Measurements from ENCODE around the gene PRR15L.
"Not testable (repeated sequence)": the region's sequence is repeated elsewhere in the genome, so short reads cannot be mapped to it uniquely, and the experiment has no call there.

The PRR15L gene, protein sequence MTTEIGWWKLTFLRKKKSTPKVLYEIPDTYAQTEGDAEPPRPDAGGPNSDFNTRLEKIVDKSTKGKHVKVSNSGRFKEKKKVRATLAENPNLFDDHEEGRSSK

DNA sequence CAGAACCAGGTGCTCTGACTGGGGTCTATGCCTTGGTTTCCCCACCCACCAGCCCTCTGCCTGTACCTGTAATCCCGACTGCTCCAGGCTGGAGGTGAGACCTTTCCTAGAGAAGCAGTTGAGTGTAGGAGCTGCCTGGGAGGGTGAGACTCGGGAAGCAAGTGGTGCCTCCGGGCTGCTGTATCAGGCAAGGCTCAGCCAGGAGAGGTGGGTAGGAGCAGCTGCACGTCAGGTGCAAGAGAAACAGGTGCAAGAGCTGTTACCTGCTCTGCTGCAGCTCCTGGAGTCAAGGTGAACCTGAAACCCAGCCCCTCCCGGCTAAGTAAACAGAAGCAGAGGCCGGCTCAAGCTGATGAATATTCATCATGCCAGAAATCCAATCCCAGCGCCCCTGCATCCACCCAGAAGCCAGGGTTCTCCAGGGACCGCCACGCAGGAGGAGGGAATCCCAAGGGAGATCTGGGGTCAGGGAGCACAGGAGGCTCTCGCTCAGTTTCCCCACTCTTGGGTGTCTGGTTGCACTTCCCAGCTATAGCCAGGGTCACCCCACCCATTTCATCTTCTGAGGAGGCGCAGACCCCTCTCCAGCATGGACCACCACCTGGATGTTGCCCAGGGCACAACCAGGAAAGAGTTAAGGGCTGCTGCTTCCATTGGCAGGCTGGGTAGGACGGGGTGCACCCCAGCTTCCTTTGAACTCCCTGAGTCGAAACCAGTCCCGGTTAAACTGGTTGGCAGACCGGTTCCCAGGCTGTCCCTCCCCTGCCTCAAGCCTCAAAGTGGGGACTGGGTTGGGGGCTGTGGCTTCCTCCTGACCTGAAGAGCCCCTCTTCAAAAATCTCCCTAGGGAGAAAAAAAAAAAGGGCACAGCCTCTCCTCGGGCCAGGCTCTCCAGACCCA is at the start of gene PRR15L:
PRR15L (minus strand) TSS at position 293 of the 900 bp plus-strand sequence. CDS start 4,649 bp downstream, outside the sequence.
- no peak for DNase-seq (ENCODE audit: low read depth in 2 of 2)

DNA sequence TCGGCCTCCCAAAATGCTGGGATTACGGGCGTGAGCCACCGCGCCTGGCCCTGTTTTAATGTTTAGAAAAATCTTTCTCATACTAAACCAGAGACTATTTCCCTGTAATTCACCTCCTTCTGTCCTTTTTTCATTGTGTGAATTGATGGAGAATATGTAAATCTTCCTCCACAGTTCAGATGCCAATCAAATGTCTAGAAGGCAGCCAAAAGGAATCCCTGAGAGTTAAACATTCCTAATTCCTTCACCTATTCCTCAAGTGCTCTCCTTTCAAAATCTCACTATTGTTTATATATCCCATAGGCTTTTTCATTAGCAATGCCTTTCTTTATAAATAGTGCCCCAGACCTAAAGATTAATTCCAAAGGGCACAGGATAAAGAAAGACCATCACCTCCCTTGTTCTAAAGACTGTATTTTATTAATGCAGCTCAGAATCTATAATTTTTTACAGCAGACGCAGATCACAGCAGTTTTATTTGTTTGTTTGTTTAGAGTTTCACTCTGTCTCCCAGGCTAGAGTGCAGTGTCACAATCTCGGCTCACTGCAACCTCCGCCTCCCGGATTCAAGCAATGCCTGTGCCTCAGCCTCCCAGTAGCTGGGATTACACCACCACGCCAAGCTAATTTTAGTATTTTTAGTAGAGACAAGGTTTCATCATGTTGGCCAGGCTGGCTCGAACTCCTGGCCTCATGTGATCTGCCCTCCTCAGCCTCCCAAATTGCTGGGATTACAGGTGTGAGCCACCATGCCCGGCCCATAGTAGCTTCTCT is 49.4 kb upstream of the PRR15L start:
- no peak for DNase-seq (ENCODE audit: low read depth in 2 of 2)

DNA sequence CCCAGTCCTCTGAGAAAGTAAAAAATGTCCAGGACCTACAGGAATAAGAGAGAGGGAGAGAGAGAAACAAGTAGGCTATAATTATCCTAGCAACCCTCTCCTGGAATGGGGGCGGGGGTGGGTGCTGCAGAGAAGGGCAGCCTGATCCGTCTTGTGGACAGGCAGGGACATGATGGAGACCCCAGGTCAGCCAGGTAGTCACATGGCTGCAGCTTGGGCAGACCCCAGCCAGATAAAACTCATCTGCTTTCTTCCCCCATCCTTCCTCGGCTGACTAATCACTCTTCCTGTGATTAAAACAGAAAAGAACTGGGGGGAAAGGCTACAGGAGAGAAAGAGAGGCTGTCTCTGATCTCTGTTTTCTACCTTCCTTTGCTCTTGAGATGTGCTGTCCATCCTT is 47.3 kb upstream of the PRR15L start:
- DNase-seq (ENCODE audit: low read depth in 2 of 2): no peak

DNA sequence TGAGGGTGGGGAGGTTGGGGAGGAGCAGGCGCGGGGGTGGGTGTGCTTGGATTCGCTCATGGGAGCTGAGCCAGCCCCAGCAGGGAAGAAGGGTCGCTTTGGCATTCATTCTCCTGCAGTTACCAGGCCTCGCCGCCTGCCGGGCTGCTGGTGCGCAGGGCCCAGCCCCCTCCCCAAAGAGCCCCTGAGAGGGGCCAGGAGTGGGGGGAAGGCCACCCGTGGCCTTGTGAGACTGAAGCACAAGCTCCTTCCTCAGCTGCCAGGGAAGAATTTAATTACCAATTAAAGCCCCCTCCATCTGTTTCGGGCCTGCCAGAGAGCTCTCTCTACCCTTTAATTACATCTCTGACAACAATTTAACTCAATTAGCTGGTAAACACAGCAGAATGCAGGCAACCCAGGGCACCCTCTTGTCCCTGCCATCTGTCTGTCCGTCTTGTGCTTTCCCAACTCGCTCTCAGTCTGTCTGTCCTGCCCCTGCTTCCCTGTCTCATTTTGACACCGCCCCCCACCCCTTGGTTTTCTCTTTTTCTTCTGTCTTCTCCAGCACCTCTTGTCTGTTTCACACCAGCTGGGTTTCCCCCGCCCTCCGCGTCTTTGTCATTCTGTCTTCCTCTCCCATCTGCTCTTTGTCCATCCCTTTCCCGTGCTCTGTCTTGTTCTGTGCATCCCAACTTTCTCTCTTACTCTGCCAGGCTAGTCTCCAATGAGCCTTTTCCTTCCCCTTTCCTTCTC is 45.9 kb upstream of the PRR15L start:
- DNase-seq (ENCODE audit: low read depth in 2 of 2): no peak

DNA sequence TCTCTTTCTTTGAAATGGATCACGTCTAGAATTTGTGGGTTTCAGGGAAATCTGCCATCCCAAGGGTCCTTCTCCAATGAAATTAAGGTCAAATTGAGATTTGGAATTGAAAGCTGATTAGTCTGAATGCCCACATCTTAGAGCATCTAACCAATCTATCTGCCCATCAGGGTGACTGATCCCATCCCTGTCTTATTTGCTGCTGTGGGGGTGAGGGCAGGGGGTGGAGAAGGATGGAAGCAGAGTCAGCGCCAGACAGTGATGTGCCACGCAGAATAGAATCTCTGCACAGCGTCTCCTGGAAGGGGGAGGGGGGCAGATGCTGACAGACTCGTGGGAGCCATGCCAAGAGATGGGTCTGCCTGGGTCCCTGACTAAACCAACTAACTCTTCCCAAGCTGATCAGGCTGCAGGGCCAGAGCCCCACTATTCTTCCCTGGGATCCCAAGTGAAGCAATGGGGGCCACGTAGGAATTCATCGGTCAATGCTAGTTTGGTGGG is 45.3 kb upstream of the PRR15L start:
- no peak for DNase-seq (ENCODE audit: low read depth in 2 of 2)

DNA sequence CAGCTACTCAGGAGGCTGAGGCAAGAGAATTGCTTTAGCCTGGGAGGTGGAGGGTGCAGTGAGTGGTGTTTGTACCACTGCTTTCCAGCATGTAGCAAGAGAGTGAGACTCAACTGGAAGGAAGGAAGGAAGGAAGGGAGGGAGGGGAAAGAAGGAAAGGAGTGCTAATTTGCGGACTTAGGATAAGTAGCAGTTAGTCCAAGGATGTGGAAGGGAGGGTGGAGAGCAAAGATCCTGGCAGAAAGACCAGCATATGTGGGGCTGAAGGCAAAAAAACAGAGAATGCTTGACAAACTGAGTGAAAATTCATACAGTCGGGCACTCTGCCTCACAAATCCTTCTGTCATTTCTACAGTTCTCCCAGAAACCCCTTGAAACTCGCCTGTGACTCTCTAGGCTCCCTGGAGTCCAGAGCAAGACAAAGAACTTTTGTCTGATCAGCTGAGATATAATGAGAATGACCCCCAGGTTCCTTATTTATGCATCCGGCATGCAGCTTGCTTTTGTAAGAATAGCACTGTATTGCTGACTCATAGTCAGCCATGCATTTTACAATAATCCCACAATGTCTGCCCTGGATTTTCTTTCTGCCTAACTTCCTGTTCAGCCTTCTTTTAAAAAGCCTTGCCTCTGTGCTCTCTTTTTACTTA is 44.7 kb upstream of the PRR15L start:
- no peak for DNase-seq (ENCODE audit: low read depth in 2 of 2)

DNA sequence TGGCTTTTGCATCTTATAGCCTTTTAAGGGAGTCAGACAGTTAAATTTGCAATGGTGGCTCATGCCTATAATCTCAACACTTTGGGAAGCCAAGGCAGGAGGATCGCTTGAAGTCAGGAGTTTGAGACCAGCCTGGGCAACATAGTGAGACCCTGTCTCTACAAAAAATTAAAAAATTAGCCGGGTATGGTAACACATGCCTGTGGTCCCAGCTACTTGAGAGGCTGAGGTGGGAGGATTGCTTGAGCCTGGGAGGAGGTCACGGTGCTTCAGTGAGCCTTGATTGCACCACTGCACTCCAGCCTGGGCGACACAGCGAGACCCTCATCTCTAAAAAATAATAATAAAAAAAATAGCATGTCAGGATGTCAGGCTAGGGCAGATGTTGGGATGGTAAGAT is 44.0 kb upstream of the PRR15L start:
- not testable (repeated sequence) for DNase-seq (ENCODE audit: low read depth in 2 of 2)

DNA sequence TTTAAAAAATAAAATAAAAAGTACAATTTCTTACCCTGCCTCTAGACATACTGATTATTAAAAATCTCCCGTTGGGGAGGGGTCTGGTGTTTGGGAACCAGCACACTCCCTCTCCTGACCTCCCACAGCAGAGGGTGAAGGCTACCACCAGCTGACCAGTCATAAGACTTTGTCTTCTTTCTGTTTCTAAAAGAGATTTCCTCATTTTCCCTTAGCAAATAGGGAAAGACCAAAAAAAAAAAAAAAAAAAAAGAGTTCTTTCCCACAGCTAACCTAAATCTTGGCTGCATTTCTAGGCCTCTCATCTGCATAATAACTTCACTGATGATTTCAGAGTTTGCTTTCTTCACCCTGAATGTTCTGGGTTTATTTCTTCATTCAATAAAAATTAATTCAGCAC is 43.5 kb upstream of the PRR15L start:
- DNase-seq (ENCODE audit: low read depth in 2 of 2): no peak

DNA sequence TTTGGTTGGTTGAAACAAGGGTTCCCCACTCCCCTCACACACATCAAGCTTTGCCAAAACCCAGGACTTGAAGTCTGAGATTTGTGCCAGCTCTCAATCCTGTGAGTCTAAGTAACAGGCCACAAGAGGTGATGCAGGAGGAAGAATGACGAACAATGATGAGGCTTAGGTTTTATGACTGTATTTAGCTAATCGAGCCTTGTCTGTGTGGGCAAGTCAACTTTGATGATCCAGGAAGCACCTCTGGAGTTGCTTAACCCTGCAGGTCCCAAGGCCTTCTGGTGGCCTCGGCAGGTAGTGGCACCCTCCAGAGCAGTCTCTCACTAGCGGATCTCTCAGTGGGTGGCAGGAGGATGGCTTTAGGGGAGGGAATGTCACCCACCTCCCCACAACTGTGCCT is 41.9 kb upstream of the PRR15L start:
- no peak for DNase-seq (ENCODE audit: low read depth in 2 of 2)

DNA sequence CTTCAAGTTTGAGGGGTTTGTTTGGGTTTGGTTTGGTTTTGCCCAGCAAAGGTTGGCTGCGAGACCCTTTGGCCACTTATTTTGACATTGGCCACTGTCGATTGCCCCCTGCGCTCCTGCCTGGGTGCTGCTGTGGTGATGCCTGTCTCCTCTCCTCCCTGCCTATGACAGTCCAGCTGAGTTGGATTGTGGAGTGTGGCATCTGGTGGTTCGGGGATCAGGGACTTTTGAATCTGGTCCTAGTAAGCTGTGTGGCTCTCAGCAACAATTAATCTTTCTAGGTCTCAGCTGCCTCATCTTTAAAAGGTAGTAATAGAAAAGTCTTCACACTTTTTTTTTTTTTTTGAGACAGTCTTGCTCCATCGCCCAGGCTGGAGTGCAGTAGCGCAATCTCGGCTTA is 40.4 kb upstream of the PRR15L start:
- DNase-seq (ENCODE audit: low read depth in 2 of 2): no peak

DNA sequence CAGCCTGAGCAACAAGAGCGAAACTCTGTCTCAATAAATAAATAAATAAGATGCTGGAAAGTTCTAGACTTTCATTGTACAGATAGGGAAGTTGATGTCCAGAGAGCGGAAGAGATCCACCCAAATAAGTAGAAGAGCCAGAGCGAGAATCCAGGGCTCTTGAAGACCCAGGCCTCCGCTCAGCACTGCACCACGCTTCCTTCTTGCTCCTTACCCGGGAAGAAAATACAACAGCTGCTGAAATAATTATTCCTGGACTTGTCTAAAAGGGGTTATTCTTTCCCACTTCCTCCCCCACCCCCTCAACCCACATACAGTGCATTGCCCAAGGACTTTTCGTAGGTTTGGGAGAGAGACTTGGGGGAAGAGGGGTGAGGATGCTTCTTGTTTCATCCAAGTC is 39.9 kb upstream of the PRR15L start:
- no peak for DNase-seq (ENCODE audit: low read depth in 2 of 2)

DNA sequence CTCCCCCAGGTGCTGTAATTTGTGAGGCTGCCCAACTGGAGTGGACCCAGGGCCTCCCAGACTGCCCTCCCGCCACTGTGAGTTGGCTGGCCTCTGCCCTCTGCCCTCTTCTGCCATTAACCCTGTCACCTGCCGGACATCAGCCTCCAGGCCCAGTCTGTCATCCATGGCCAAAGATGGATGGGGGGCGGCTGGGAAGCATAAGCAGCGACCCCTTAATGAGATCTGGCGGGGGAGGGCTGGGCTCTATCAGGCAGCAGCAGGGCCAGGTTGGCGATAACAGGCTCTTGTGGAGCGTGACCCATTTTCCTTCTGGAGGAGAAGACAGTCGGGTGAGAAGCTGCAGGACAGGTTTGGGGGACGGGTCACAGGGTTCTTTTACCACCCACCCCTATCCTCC is 38.5 kb upstream of the PRR15L start:
- no peak for DNase-seq (ENCODE audit: low read depth in 2 of 2)

DNA sequence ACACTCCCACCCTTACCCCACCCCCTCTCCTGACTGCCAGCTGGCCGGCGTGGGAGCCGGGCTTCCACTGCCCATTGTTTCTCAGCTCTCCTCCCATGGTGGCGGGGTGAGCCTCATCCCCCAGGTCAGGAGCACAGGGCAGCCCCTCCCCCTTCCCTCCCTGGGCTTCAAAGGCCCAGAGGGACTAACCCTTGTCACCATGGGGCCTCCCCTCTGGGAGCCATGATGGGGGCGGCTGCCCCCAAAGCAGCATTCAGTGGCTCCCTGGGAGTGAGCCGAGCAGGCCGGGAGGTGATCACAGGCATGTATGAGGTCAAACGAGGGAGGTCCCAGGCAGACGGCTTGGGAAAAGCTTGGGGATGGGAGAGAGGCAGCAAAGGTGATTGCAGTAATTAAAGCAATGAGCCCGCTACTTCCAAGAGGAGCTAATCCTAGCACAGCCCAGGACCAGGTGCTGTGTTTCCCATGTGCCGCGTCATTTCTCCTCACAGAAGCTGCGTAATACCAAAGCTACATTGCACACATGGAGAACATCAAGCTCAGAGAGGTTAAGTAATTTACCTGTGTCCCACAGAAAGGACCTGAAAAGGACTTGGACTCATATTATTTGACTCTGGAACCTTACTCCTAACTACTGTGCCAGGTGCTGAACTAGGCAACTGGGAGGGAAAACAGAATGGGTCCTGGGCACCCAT is 37.7 kb upstream of the PRR15L start:
- no peak for DNase-seq (ENCODE audit: low read depth in 2 of 2)

DNA sequence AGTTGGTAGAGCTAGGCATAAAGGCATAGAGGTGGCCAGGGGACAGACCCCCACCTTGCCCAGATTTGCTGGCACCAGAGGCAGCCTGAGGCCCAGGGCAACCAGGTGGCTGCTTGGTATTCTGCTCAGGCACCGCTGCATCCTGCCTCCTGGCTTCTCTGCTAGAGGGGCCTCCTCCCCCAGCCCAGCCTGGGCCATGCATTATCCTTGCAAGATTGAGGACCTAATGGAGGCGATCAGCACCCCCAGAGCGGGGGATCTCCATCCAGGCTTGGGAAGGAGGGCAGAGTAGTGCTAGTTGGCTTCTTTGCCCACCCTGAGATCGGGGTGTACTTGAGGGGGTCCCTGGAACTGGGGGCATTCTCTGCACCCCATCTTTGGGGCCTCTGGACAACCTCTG is 37.0 kb upstream of the PRR15L start:
- no peak for DNase-seq (ENCODE audit: low read depth in 2 of 2)

DNA sequence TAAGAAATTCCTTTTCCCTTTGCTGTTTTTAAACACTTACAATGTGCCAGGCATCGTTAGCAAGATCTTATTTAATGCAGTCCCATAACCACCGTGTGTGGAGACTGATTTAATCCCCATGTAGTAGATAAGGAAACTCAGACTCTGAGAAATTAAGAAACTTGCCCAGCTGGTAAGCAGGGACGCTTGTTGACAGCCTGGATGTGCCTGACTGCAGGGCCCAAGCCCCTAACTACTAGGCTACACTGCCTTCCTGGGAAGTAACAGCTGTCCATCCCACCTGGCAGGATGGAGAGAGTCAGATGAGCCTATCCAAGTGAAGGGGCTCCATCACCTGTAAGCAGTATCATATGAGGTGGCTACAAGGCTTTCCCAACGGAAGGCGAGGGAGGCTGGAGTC is 36.3 kb upstream of the PRR15L start:
- no peak for DNase-seq (ENCODE audit: low read depth in 2 of 2)

DNA sequence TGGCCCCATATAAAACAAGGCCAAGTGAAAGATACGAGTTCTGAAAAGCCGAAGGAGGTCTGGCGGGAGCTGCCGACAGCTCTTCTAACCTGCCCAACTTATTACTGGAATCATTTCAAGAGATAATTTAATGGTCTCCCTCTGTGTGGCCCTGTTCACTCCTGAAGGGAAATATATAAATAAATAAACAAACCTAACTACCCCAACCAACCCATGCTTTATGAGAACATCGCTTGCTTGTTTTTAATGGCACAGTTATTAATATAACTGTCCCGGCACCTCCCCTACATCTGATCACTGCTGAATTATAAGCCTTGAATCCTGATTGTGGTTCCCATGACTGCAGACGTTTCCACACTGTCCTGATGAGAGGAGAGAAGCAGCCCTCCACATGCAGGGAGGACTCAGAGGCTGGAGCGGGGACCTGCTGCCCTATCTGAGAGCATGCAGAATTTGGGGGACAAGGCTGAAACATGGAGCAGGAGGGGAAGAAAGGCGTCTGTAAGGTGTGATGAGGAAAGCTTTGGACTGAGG is 35.4 kb upstream of the PRR15L start:
- DNase-seq (ENCODE audit: low read depth in 2 of 2): no peak

DNA sequence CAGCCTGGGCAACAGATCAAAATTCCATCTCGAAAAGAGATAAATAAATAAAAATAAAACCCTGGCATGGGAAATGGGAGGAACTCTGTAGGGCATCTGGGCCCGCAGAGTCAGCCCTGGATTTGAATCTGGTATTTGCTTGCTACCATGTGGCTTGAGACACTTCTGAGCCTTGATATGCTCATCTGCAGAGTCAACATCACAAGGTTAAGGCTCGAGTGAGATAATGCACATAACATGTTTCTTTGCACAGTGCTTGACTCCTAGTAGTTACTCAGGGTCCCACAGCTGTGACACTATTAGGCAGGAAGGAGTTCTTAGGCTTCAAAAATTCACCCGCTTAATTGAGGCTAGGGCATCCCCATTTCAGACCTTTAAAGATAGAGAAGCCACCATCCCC is 34.5 kb upstream of the PRR15L start:
- no peak for DNase-seq (ENCODE audit: low read depth in 2 of 2)

DNA sequence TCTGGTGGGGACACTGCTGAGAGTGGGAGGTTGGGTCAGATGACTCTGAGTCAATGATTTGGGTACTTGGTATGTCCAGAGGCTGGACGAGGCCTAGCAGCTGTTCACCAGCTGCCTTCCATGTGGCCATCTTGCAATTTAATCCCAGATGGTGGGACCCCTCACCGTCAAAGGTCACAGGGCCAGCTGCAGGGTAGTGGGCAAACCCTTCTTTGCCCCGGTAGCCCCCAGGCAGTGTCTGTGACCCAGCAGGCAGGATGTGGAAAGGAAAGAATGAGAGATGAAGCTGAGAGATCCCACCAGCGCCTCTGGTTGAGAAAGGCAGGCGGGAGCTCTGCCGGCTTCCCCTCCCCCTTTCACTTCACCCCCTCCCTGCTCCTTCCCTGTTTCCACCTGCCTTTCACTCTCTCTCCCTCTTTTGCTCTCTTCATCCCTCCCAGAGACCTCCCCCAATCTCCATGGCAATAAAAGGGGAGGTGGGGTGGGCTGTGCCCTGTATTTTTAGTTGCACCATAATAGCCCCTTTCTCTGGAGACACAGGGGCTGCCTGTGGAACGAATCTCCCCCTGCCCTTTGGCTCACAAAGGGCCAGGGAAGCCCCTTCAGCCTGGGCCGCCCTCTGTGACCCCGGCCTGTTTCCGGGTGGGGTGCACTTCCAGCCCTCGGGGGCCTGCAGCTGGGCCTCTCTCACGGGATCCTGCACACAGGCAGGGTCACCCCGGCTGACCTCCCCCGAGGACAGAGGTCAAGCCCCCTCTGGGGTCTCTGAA is 33.5 kb upstream of the PRR15L start:
- DNase-seq (ENCODE audit: low read depth in 2 of 2): no peak

DNA sequence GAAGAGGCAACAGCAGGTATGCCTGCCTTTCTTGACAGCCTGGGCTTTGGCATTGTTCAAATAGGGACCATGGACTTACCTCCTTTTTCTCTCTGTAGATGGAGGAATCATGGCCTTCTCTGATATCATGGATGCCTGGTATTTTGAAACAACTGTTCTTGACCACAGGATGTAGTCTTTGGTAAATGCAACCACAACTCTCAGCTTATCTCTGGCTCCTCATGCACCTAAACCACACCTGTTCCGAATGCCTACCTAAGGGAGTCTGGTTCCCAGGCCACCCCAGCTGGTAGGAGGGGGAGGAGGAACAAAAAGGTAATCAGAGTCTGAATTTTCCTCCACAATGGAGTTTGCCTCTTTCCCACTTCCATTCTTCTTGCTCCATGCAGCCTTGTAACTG is 32.0 kb upstream of the PRR15L start:
- DNase-seq (ENCODE audit: low read depth in 2 of 2): no peak

DNA sequence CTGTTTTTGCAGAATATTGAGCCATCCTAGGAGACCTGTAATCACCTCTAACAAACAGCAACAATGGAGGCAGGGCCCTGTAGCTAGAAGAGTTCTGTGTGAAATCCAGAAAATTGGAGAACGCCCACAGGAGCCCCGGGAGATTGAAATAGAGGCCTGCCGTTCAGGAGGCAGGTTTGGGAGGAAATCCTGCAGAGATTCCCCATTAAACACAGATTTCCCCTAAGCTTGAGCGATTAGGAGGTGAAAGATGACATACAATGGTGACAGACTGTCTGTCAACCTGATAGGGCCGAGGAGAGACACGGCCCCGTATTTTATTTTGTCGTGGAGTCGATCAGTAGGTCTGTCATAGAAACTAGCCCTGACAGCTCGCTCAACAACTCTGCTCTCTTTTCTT is 31.5 kb upstream of the PRR15L start:
- no peak for DNase-seq (ENCODE audit: low read depth in 2 of 2)
